WTC11 (cell line): ENCODE results near the gene SLC39A7.

Source experiments
- CBFB ChIP-seq: sonication (generic); formaldehyde crosslinking; IDR thresholded peaks from 2 replicates; pipeline ENCODE4 v1.8.1; 2022; ENCODE audit warnings: mild to moderate bottlenecking, low read depth, missing genetic modification reagents
- CREM ChIP-seq: sonication (generic); formaldehyde crosslinking; IDR thresholded peaks from 2 replicates; pipeline ENCODE4 v1.8.1; 2022; ENCODE audit warnings: mild to moderate bottlenecking, missing genetic modification reagents, moderate library complexity
- GABPB1 ChIP-seq: sonication (generic); formaldehyde crosslinking; IDR thresholded peaks from 2 replicates; pipeline ENCODE4 v1.8.1; 2023; ENCODE audit warnings: mild to moderate bottlenecking, missing genetic modification reagents
- HMGXB4 ChIP-seq: sonication (generic); formaldehyde crosslinking; IDR thresholded peaks from 2 replicates; pipeline ENCODE4 v1.8.1; 2023; ENCODE audit warnings: mild to moderate bottlenecking, moderate library complexity, missing genetic modification reagents
- JUN ChIP-seq: sonication (generic); formaldehyde crosslinking; IDR thresholded peaks from 2 replicates; pipeline ENCODE4 v1.8.0; 2023; ENCODE audit warnings: mild to moderate bottlenecking, missing genetic modification reagents
- MAX ChIP-seq: sonication (generic); formaldehyde crosslinking; IDR thresholded peaks from 2 replicates; pipeline ENCODE4 v1.8.0; 2022; ENCODE audit warnings: mild to moderate bottlenecking, missing genetic modification reagents
- MLX ChIP-seq: sonication (generic); formaldehyde crosslinking; IDR thresholded peaks from 2 replicates; pipeline ENCODE4 v1.8.1; 2023; ENCODE audit warnings: mild to moderate bottlenecking, missing genetic modification reagents, moderate library complexity
- NFYB ChIP-seq: sonication (generic); formaldehyde crosslinking; conservative IDR thresholded peaks from 2 replicates; pipeline ENCODE4 v1.8.0; 2022; ENCODE audit warnings: low read depth, missing genetic modification reagents
- SP1 ChIP-seq: sonication (generic); formaldehyde crosslinking; conservative IDR thresholded peaks from 2 replicates; pipeline ENCODE4 v1.8.1; 2022; ENCODE audit warnings: missing genetic modification reagents
- TEAD1 ChIP-seq: sonication (generic); formaldehyde crosslinking; IDR thresholded peaks from 2 replicates; pipeline ENCODE4 v1.8.0; 2022; ENCODE audit warnings: mild to moderate bottlenecking, missing genetic modification reagents
- TP53 ChIP-seq: sonication (generic); formaldehyde crosslinking; IDR thresholded peaks from 2 replicates; pipeline ENCODE4 v1.8.1; 2023; ENCODE audit warnings: mild to moderate bottlenecking, missing genetic modification reagents
- ZMAT4 ChIP-seq: fragments of 250-450 bp; sonication (Bioruptor Pico); IDR thresholded peaks from 2 replicates; pipeline ENCODE4 v1.9.0; 2021; ENCODE audit warnings: mild to moderate bottlenecking
- TF ChIP-seq, protein P1 (sequence below): fragments of 200-600 bp; IDR thresholded peaks from 2 replicates; pipeline ENCODE4 v1.8.0; 2022; ENCODE audit warnings: antibody characterized with exemption

- TF ChIP-seq HMGXB4 (CRISPR knock-in tag) (no peak), JUN (CRISPR knock-in tag) (no peak), SP1 (CRISPR knock-in tag) (no peak), MAX (CRISPR knock-in tag) (no peak), CBFB (no peak), ZMAT4 (CRISPR knock-in tag) (no peak), NFYB (CRISPR knock-in tag) (no peak), MLX (CRISPR knock-in tag) (no peak), CREM (CRISPR knock-in tag) (no peak), TEAD1 (no peak), GABPB1 (CRISPR knock-in tag) (no peak), TP53 (CRISPR knock-in tag) (no peak)
- TF ChIP-seq, protein P1, sequence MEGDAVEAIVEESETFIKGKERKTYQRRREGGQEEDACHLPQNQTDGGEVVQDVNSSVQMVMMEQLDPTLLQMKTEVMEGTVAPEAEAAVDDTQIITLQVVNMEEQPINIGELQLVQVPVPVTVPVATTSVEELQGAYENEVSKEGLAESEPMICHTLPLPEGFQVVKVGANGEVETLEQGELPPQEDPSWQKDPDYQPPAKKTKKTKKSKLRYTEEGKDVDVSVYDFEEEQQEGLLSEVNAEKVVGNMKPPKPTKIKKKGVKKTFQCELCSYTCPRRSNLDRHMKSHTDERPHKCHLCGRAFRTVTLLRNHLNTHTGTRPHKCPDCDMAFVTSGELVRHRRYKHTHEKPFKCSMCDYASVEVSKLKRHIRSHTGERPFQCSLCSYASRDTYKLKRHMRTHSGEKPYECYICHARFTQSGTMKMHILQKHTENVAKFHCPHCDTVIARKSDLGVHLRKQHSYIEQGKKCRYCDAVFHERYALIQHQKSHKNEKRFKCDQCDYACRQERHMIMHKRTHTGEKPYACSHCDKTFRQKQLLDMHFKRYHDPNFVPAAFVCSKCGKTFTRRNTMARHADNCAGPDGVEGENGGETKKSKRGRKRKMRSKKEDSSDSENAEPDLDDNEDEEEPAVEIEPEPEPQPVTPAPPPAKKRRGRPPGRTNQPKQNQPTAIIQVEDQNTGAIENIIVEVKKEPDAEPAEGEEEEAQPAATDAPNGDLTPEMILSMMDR, result no peak
These were observed 25.9 kb upstream of the SLC39A7 start for GRCh38 chr6:33174784-33175183.
